Measurements from ENCODE around the gene NMD3.

NMD3 gene

GRCh38 chr3:161289174-161289573, 68.1 kb downstream of the NMD3 start:
- DNase-seq = no peak

- no peak for DNase-seq
These were observed 70.2 kb downstream of the NMD3 start for GRCh38 chr3:161291191-161291901.

DNA sequence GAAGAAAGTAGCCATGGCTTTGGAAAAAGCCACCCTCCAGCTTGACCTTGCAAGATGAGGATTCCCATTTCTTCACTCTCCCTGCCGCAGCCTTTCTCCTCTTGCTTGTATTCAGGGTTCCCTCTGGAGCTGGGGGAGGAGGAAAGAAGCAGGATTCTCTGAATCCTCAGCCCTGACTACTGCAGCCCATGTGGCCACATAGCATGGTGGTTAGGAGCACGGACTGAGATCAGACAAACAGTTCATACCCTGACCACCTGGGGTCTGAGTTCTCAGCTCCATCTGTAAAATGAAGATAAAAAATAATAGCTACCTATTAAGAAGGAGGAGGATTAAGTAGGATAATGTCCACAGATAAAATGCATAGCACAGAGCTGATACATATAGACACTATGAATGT, 72.3 kb downstream of the NMD3 start:
- DNase-seq = no peak

DNA sequence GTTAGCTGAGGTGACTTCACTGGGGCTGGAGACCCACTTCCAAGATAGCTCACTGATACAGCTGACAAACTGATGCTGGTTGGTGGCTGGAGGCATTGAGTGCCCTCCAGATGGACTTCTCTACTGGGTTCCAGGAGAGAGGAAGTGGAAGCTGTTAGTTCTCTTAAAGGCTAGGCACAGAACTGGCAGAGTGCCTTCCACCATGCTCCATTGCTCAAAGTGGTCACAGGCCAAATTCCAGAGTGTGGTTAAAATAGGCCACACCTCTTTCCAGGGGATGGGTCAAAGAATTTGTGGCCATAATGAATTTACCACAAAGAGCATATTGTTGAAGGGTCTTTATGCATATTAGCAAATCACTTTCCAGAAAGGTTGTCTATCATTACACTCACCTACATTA, 74.2 kb downstream of the NMD3 start:
- DNase-seq = no peak

DNA sequence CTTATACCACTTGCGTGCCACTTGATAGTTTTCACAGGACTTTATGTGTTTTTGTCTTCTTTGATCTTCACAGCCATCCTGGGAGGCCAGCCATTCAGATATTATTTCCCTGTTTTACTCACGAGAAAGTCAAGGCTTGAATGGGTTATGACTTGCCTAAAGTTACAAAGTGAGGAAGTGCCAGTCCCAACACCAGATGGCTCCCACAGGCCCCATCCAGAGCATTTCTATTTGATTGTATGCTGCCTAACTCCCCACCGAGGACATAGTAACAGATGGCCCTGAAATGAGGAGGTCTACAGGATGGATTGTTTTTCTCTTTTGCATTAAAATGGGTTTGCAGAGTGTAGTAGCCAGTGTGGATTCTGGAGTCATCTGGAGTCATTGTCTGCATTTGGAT, 75.7 kb downstream of the NMD3 start:
- DNase-seq = no peak

Data from midbrain (tissue), 1 donor.